Sciatic nerve (tissue), 2 donors: ENCODE results near the gene PRKACB. TPM values are rescaled to one million over a fixed set of nuclear protein-coding genes. Genes with fewer than 3 reads are reported as not detected.
"Not testable (repeated sequence)": the region's sequence is repeated elsewhere in the genome, so short reads cannot be mapped to it uniquely, and the experiment has no call there.

Source experiments
- ATAC-seq: fragments of 200-7000 bp; cut with Tn5 transposase; one replicate; pipeline ENCODE4 v1.9.1; 2020; ENCODE audit warnings: mild to moderate bottlenecking, moderate library complexity
- DNase-seq: peaks from one replicate; pipeline ENCODE4 v3.0.0-alpha.2; 2020; ENCODE audit warnings: low spot score
- intact Hi-C: fragments of 100-400 bp; cut with DNase I; formaldehyde crosslinking; loops from one replicate; pipeline ENCODE4 v1.14.2; 2022
- total RNA-seq: library from RNA; stranded (reverse); fragmentation: NEBNext Ultra II Directional; extraction: Animal tissue kit (Norgen Biotek cat#: 25700); gene quantifications from one replicate; pipeline ENCODE4 v1.2.1, GENCODE V29; 2021
- donor health status: DM: no; HTN: no; CAD: no.
- donor health status: DM: no; HTN: no; CAD: no.

Gene PRKACB
- total RNA-seq = 28.0 TPM

DNA sequence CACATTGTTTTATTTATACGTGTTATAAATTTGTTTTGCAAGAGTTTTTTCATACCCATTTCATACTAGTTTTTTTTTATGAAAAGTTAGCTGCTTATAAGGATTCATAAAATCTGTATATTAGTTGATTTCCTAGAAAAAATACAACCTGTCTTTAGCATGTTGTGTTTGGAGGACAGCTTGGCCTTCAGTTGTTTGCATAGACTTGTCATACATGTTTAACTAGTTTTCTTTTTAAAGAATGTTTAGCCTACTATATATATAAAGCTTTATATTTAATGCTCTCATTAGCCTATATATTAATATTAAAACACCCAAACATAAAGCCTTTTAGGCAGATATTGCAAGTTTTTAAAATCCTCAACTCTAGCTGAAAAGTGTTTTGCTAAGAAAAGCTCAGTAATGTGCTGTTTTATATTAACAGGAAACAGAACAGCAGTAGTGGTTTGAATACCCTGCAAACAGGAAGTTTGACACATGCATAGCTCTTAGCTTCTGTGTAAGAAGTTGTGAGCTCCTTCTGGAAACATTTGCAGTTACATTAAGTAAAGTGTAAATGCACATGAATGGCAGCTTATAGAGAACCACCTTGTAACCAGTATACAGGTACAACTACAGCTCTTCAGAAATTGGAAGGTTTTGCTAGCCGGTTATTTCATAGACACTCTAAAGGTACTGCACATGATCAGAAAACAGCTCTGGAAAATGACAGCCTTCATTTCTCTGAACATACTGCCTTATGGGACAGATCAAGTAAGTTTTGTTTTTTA is at the start of gene PRKACB:
Gene PRKACB, plus strand, starts transcription at position 476 of the 770 bp plus-strand sequence. Its CDS starts 91 bp downstream, at position 567.
- intact Hi-C loops = no loop called here
- DNase-seq (no peak), ATAC-seq (peak; percentile 74)

DNA sequence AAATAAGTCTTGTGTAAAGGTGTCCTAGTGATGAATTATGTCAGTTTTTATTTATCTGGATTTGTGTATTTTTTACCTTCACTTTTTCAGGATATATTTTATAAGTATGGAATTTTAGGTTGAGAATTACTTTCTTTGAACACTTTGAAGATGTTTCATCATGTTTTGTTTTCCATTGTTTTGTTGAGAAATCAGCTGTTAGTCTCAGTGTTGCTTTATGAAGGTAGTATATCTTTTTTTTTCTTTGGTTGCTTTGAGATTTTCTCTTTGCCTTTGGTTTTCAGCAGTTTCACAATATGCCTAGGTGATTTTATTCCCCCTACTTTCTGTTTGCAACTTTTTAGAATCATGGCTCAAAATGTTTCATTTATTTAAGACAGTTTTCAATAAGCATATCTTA is 48.8 kb upstream of the PRKACB start:
- intact Hi-C loops = no loop called here
- DNase-seq = no peak
- no peak for ATAC-seq

DNA sequence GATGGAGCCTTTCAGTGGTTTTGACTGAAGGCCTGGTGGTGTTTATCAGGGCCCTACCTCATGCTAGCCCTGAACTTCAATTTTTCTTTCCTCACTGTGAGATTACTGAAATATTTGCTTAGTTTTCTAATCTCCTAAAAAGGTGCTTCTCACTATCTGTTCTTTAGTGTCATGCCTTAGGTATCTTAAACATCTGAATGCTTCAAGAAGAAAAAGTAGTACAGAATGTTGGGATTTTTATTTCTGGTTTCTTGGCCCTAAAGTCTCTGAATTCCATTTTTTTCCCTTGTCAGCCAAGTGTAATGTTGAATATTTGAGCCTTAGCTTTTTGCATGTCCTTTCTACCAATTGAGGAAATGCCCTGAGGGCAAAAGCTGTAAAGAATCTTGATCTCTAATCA is 47.9 kb upstream of the PRKACB start:
- no peak for DNase-seq
- no peak for ATAC-seq
- intact Hi-C loops = no loop called here

- intact Hi-C loops = no loop called here
- ATAC-seq (no peak), DNase-seq (no peak)
These were observed 42.9 kb upstream of the PRKACB start for GRCh38 chr1:84101204-84101603.

GRCh38 chr1:84103197-84103992 is 40.7 kb upstream of the PRKACB start:
- intact Hi-C loops = no loop called here
- DNase-seq (no peak), ATAC-seq (peak; percentile 96)

GRCh38 chr1:84107538-84107937 is 36.5 kb upstream of the PRKACB start:
- intact Hi-C loops, ATAC-seq, DNase-seq: not testable (repeated sequence)

DNA sequence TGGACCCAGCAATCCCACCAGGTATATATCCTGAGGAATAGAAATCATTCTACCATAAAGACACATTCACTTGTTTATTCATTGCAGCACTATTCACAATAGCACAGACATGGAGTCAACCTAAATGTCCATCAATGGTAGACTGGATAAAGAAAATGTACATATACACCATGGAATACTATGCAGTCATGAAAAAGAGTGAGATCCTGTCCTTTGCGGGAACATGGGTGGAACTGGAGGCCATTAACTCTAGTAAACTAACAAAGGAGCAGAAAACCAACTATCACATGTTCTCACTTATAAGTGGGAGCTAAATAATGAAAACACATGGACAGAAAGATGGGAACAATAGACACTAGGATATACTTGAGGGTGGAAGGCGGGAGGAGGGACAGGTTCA is 36.1 kb upstream of the PRKACB start:
- intact Hi-C loops = no loop called here

GRCh38 chr1:84108900-84109578 is 35.0 kb upstream of the PRKACB start:
- intact Hi-C loops = no loop called here

More for the DNA sequence above, 36.1 kb upstream of the PRKACB start:
- ATAC-seq (no peak), DNase-seq (no peak)

GRCh38 chr1:84110629-84111028 is 33.4 kb upstream of the PRKACB start:
- no peak for ATAC-seq
- no peak for DNase-seq
- intact Hi-C loops = no loop called here

More at GRCh38 chr1:84108900-84109578, 35.0 kb upstream of the PRKACB start:
- no peak for DNase-seq
- ATAC-seq = no peak

GRCh38 chr1:84116558-84116957 is 27.5 kb upstream of the PRKACB start:
- DNase-seq (no peak), ATAC-seq (no peak)
- intact Hi-C loops = no loop called here

GRCh38 chr1:84117868-84118267 is 26.2 kb upstream of the PRKACB start:
- intact Hi-C loops = no loop called here
- ATAC-seq (no peak), DNase-seq (no peak)

- ATAC-seq = no peak
- no peak for DNase-seq
- intact Hi-C loops = no loop called here
These were observed 22.7 kb upstream of the PRKACB start for GRCh38 chr1:84121360-84121759.

- peak; percentile 69 for ATAC-seq
- intact Hi-C loops = no loop called here
- DNase-seq = peak; percentile 60
These were observed 21.2 kb upstream of the PRKACB start for GRCh38 chr1:84122780-84123382.

DNA sequence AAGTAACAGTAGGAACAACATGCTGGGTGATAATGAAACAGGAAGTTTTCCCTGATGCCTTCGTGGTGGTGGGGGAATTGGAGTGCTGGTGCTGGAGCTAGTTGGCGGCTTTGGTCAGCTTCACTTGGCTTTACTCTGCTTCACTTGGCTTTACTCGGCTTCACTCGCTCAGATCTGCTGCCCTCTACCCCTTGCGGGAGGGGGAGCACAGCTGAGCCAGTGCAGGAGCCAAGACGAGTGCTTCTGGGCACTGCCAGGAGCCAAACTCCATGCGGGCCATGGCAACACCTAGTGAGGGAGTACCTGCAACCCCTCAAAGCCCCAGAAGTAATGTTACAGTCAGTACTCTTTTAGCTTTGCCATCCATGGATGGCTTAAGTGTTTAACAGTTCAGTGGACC is 10.6 kb upstream of the PRKACB start:
- DNase-seq = no peak

GRCh38 chr1:84135341-84135740 is 8.7 kb upstream of the PRKACB start:
- no peak for ATAC-seq
- intact Hi-C loops = loop anchor here (10.0 kb wide), 1 partner anchor 299 kb away; no protein-coding TSS in a partner anchor

More for the DNA sequence above, 10.6 kb upstream of the PRKACB start:
- ATAC-seq = no peak
- intact Hi-C loops = loop anchor here (10.0 kb wide), 1 partner anchor 301 kb away; no protein-coding TSS in a partner anchor

DNA sequence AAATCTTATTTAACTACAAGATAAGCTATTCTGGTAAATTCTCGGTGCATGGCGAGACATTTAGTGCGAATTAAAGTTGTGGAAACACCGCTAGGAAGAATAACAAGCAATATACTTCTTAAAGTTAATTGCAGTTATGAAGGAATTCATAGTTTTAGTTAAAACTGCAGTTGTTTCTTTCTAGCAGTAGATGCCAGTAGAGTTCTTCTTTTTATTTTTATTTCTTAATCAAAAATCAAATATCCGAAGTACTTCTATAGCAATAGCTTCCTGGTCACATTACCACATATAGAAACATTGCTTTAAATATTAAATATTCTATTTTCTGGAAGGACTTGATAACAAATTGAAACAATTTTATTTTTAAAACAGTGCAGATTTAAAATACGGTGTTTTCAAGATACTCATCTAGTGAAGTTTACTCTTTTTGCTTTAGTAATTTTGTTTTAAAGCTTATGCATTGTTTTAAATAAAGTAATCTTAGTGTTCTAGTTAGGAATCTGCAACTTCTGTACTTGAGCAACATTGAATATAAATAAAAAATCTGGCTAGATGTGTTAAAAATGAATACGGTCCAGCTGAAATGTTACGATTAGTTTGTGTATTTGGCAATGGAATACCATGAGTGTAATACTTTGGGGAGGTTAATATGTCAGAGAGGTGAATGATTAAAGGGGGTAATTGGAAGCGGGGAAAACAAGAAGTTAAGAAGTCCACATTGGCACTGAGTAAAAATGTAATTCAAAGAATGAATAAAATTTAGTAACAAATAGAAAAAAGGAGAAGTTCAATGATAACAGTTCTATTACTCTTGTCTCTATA is 2.7 kb upstream of the PRKACB start:
- intact Hi-C loops = no loop called here
- DNase-seq = no peak
- no peak for ATAC-seq

More at GRCh38 chr1:84135341-84135740, 8.7 kb upstream of the PRKACB start:
- DNase-seq = no peak

DNA sequence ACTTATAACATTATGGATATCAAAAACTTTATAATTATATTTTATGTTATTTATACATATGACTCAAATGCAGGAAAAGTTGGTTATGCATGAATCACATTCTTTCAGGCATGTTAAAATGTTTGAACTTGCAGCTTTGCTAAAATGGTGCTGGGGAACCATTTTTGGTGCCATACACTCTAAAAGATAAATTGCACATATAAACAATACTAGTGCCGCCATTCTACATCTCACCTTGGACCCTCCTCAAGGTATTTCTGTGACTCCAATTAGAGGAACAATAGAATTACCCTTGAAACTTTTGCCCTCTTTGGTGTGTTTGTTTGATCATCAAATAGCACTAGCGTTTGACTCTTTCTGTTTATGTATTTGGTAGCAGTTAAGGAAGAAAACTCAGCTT is 997 bp downstream of the PRKACB start:
- ATAC-seq = peak; percentile 38
- intact Hi-C loops = no loop called here
- no peak for DNase-seq

- ATAC-seq (no peak), DNase-seq (no peak)
- intact Hi-C loops = no loop called here
These were observed 2.5 kb downstream of the PRKACB start for GRCh38 chr1:84146411-84147032.
